Neuron (in vitro differentiated cells): ENCODE measurements around the gene ISOC2.

Source experiments
- H2AFZ ChIP-seq: one replicate; pipeline ENCODE4 v1.6.1; 2013; ENCODE audit warnings: low read depth, mild to moderate bottlenecking, inconsistent platforms, low read length, moderate library complexity
- H3K27me3 ChIP-seq: one replicate; pipeline ENCODE4 v1.6.1; 2013; ENCODE audit warnings: low read length; ENCODE audit not compliant: insufficient read depth
- H3K36me3 ChIP-seq: one replicate; pipeline ENCODE4 v1.6.1; 2013; ENCODE audit warnings: low read length; ENCODE audit not compliant: insufficient read depth
- H3K4me1 ChIP-seq: one replicate; pipeline ENCODE4 v1.6.1; 2013; ENCODE audit warnings: low read length; ENCODE audit not compliant: insufficient read depth
- H3K4me3 ChIP-seq: 2 replicates; pipeline ENCODE4 v1.5.1; 2013; ENCODE audit warnings: mild to moderate bottlenecking, low read length, moderate library complexity
- H3K9me3 ChIP-seq: one replicate; pipeline ENCODE4 v1.6.1; 2013; ENCODE audit warnings: low read length

Gene ISOC2

DNA sequence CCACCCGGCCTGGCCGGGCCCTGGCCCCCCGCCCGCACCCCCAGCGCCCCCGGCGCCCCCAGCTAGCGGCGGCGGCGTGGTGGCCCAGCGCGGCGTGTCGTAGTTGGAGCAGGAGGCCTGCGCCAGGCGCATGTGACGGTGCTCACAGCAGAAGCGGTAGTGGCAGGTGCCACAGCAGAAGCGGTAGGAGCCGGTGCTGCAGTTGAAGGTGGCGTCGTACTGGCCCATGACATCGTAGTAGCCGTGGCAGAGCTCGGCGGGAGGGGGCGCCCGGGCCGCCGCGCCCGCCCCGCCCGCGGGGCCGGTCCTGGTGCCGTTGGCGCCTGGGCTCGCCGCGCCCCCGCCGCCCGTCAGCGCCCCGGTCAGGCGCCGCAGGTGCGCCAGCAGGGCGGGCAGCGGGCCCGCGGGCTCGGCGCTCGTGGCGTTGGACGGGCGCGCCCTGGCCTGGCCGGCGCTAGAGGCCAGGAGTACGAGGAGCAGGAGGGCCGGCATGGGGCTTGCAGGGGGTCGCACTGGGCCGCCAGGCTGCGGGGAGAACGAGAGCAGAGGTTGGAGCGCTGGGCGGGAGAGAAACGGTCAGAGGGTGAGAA lies 19.0 kb downstream of the ISOC2 start:
- no peak overlapping the region for H2AFZ ChIP-seq
- no peaks in the 10 kb centered on the region for H3K9me3 ChIP-seq
- H3K4me1 ChIP-seq = peaks cover 22% of the 10 kb centered on the region
- H3K4me3 ChIP-seq = no peak overlapping the region
- H3K27me3 ChIP-seq = peaks cover 57% of the 10 kb centered on the region
- H3K36me3 ChIP-seq = no peaks in the 10 kb centered on the region

DNA sequence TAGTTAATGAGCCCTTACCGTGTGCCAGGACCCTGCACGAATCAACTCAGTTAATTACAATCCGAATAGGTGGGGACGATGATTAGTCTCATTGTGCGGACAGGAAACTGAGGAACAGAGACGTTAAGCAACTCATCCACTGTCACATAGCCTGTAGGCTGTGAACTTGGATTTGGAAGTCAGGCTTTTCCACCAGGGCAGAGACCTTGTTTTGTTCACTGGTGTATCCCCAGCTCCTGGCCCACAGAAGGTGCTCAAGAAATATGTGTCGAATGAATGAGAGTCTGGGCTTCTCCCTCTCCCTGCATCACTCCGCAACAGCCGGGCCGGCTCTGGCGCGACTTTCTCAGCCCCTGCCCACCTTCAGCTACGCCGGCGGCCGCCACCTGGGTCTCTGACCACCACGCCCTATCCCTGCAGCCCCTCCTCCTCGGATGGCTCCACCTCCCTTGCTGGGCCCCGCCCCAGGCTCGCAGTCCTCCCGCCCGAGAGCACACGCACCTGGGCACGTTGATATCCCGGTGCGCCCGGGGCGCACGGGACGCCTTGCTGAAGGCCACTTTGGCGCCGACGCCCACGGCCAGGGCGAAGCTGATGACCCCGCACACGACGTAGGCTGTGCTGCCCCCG lies 19.6 kb downstream of the ISOC2 start:
- Histone ChIP-seq H3K4me3 (no peak overlapping the region), H3K27me3 (peaks cover 57% of the 10 kb centered on the region), H3K36me3 (no peaks in the 10 kb centered on the region), H3K9me3 (no peaks in the 10 kb centered on the region), H3K4me1 (peaks cover 22% of the 10 kb centered on the region), H2AFZ (no peak overlapping the region)

GRCh38 chr19:55441319-55441691 lies 20.1 kb downstream of the ISOC2 start:
- H3K36me3 ChIP-seq = no peaks in the 10 kb centered on the region
- no peak overlapping the region for H3K4me3 ChIP-seq
- peaks cover 57% of the 10 kb centered on the region for H3K27me3 ChIP-seq
- H2AFZ ChIP-seq = no peak overlapping the region
- H3K4me1 ChIP-seq = peaks cover 22% of the 10 kb centered on the region
- no peaks in the 10 kb centered on the region for H3K9me3 ChIP-seq

GRCh38 chr19:55440411-55441105 lies 20.9 kb downstream of the ISOC2 start:
- Histone ChIP-seq H3K4me1 (peaks cover 22% of the 10 kb centered on the region), H3K9me3 (no peaks in the 10 kb centered on the region), H2AFZ (no peak overlapping the region), H3K4me3 (no peak overlapping the region), H3K36me3 (no peaks in the 10 kb centered on the region), H3K27me3 (peaks cover 53% of the 10 kb centered on the region)

DNA sequence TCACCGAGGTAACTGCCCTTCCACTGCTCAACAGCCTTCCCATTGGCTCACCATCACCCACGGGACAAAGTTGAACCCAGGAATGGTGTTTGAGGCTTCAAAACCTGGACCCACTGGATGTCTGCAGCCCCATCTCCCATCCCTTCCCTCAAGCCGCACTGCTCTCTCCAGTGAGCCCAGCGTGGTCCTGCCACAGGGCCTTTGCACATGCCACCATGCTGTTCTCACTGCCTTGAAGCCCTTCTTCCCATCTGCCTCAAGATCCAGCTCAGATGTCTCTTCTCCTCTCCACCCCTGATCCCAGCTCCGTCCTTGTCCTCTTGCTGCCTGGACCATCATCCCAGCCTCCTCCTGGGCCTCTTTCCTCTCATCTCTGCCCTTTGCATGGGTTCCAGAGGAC lies 22.4 kb downstream of the ISOC2 start:
- H3K36me3 ChIP-seq = no peaks in the 10 kb centered on the region
- peaks cover 42% of the 10 kb centered on the region for H3K27me3 ChIP-seq
- H3K4me3 ChIP-seq = no peak overlapping the region
- no peaks in the 10 kb centered on the region for H3K9me3 ChIP-seq
- no peak overlapping the region for H2AFZ ChIP-seq
- peaks cover 22% of the 10 kb centered on the region for H3K4me1 ChIP-seq

DNA sequence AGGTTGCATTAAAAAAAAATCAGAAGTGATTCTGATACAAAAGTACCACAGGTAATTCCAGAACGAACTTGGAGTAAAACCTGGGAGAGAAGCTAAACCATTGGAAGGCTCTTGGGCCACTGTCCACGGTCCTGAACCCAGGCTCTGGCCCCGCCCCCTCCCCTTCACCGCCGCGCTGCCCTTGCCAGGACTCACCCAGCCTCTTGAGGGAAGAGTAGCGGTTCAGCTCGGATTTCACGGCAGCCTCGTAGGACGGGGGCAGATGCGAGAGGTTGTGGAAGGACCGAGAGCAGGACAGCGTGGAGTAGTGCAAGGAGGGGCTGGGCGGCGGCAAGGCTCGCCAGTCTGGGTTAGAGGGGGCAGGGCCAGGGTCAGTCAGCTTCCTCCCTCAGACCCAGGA lies 24.0 kb downstream of the ISOC2 start:
- Histone ChIP-seq H2AFZ (no peak overlapping the region), H3K27me3 (peaks cover 30% of the 10 kb centered on the region), H3K36me3 (no peaks in the 10 kb centered on the region), H3K9me3 (no peaks in the 10 kb centered on the region), H3K4me3 (no peak overlapping the region), H3K4me1 (peaks cover 14% of the 10 kb centered on the region)

- Histone ChIP-seq H3K36me3 (no peaks in the 10 kb centered on the region), H3K4me1 (peaks cover 11% of the 10 kb centered on the region), H3K27me3 (peaks cover 27% of the 10 kb centered on the region), H2AFZ (no peak overlapping the region), H3K9me3 (peaks cover 1% of the 10 kb centered on the region), H3K4me3 (no peak overlapping the region)
Observed at GRCh38 chr19:55436847-55437246, 24.6 kb downstream of the ISOC2 start.

DNA sequence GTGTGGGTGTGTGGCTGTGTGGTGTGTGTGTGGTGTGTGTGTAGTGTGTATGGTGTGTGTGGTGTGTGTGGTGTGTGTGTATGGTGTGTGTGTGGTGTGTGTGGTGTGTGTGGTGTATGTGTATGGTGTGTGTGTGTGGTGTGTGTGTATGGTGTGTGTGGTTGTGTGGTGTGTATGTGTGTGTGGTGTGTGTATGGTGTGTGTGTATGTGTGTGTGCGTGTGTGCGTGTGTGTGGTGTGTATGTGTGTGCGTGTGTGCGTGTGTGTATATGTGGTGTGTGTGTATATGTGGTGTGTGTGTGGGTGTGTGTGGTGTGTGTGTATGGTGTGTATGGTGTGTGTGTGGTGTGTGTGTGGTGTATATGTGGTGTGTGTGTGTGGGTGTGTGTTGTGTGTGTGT lies 26.4 kb downstream of the ISOC2 start:
- Histone ChIP-seq H3K27me3 (peaks cover 9% of the 10 kb centered on the region), H3K9me3 (peaks cover 5% of the 10 kb centered on the region), H2AFZ (no peak overlapping the region), H3K4me1 (no peaks in the 10 kb centered on the region), H3K4me3 (no peak overlapping the region), H3K36me3 (no peaks in the 10 kb centered on the region)

GRCh38 chr19:55434356-55434919 lies 27.0 kb downstream of the ISOC2 start:
- Histone ChIP-seq H3K9me3 (peaks cover 5% of the 10 kb centered on the region), H2AFZ (no peak overlapping the region), H3K27me3 (peaks cover 5% of the 10 kb centered on the region), H3K36me3 (no peaks in the 10 kb centered on the region), H3K4me3 (no peak overlapping the region), H3K4me1 (no peaks in the 10 kb centered on the region)

DNA sequence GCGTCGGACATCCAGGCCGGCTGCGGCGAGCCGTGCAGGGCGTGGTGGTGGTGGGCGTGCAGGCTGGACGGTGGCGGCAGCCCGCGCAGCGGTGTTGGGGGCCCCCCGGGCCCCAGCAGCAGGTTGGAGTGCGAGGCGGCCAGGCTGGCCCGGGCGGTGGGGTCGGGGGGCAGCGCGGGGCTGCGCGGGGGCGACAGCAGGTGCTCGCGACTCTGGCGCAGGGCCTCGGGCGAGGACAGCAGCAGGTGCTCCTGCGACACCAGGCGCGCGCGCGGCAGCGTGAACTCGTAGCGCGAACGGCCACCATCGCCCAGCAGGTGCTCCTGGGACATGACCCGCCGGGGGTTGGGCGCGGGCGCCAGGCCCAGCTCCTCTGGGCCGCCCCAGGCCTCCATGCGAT lies 28.1 kb downstream of the ISOC2 start:
- peaks cover 5% of the 10 kb centered on the region for H3K9me3 ChIP-seq
- H3K27me3 ChIP-seq = no peaks in the 10 kb centered on the region
- H3K4me3 ChIP-seq = no peak overlapping the region
- H2AFZ ChIP-seq = no peak overlapping the region
- H3K4me1 ChIP-seq = no peaks in the 10 kb centered on the region
- H3K36me3 ChIP-seq = no peaks in the 10 kb centered on the region

DNA sequence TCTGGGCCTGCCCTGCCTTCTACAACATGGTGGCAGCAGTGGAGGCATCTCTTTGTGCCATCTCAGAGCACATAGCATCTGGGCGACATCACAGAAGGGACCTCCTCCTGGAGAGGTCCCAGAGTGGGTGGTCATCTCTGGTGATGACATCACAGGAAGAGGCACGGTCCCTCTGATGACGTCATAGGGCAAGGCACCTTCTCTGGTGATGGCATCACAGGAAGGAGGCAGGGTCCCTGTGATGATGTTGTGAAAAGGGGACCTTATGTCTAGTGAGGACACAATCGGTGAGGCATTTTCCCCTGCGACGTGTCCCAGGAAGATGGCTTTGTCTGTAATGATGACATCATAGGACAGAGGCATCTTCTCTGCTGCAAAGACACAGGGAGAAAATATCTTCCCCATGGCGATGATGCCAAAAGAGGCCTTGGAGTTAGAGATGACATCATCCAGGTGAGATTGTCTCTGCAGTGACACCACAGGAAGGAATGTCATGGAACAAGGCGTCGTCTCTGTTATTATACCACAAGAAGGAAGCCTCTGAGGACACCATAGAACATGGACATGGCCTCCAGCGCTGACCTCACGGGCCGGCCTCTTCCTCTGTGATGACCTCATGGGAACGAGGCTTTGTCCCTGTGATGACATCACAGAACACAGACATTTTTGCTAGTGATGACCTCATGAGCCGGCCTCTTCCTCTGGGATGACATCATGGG lies 29.0 kb downstream of the ISOC2 start:
- no peaks in the 10 kb centered on the region for H3K27me3 ChIP-seq
- no peaks in the 10 kb centered on the region for H3K4me1 ChIP-seq
- no peak overlapping the region for H2AFZ ChIP-seq
- no peaks in the 10 kb centered on the region for H3K36me3 ChIP-seq
- H3K9me3 ChIP-seq = peaks cover 5% of the 10 kb centered on the region
- no peak overlapping the region for H3K4me3 ChIP-seq

- H2AFZ ChIP-seq = no peak overlapping the region
- no peaks in the 10 kb centered on the region for H3K27me3 ChIP-seq
- H3K4me3 ChIP-seq = no peak overlapping the region
- H3K9me3 ChIP-seq = peaks cover 5% of the 10 kb centered on the region
- no peaks in the 10 kb centered on the region for H3K4me1 ChIP-seq
- H3K36me3 ChIP-seq = no peaks in the 10 kb centered on the region
Observed at GRCh38 chr19:55431183-55431582, 30.3 kb downstream of the ISOC2 start.

DNA sequence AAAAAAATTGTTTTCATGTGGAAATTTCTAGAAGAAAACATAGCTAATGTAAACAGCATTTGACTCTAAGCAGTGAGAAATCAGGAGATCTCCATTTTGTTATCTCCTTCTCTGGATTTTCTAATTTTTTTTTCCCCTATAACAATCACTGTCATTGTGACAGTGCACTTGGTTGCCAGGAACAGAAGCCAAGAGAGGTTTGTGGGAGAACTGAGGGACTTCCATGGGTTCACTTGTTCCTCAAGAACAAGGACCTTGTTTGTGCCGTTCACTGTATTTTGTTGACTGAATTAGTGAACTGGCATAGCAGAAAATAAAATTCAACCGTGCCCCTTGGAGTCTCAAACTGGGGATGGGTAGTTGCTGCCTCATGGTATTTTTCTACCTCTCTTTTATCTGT lies 35.4 kb downstream of the ISOC2 start:
- Histone ChIP-seq H3K4me3 (no peak overlapping the region), H3K9me3 (peaks cover 2% of the 10 kb centered on the region), H2AFZ (no peak overlapping the region), H3K27me3 (no peaks in the 10 kb centered on the region), H3K4me1 (no peaks in the 10 kb centered on the region), H3K36me3 (no peaks in the 10 kb centered on the region)
